Endodermal cell (in vitro differentiated cells): ENCODE results near the gene RUNX2. TPM values are rescaled to one million over a fixed set of nuclear protein-coding genes. Genes with fewer than 3 reads are reported as not detected.

Source experiments
- DNase-seq: peaks from one replicate; pipeline ENCODE4 v3.0.0-alpha.2; 2017
- H3K27ac ChIP-seq: 2 replicates; pipeline ENCODE4 v1.5.1; 2013; ENCODE audit warnings: mild to moderate bottlenecking, low read depth, low read length, moderate library complexity
- H3K27me3 ChIP-seq: 2 replicates; pipeline ENCODE4 v1.6.1; 2013; ENCODE audit warnings: mild to moderate bottlenecking, low read length, moderate library complexity; ENCODE audit not compliant: insufficient read depth, control insufficient read depth, poor library complexity, severe bottlenecking
- H3K36me3 ChIP-seq: 2 replicates; pipeline ENCODE4 v1.7.0; 2013; ENCODE audit warnings: mild to moderate bottlenecking, low read length, moderate library complexity; ENCODE audit not compliant: control insufficient read depth, insufficient read depth
- H3K4me1 ChIP-seq: one replicate; pipeline ENCODE4 v1.7.0; 2013; ENCODE audit warnings: low read length; ENCODE audit not compliant: control insufficient read depth, insufficient read depth
- H3K4me3 ChIP-seq: 2 replicates; pipeline ENCODE4 v1.5.1; 2013; ENCODE audit warnings: mild to moderate bottlenecking, low read length, moderate library complexity
- H3K9ac ChIP-seq: 2 replicates; pipeline ENCODE4 v1.6.1; 2013; ENCODE audit warnings: mild to moderate bottlenecking, low read length, moderate library complexity; ENCODE audit not compliant: poor library complexity, severe bottlenecking; ENCODE audit errors: extremely low read depth
- H3K9me3 ChIP-seq: 2 replicates; pipeline ENCODE4 v1.6.1; 2013; ENCODE audit warnings: mild to moderate bottlenecking, low read length, moderate library complexity; ENCODE audit not compliant: control insufficient read depth
- H3K27ac Mint-ChIP-seq: 2 replicates; pipeline ENCODE4 v1.8.0; 2020; ENCODE audit warnings: mixed read lengths
- H3K27me3 Mint-ChIP-seq: 2 replicates; pipeline ENCODE4 v1.8.0; 2021; ENCODE audit warnings: mild to moderate bottlenecking, mixed read lengths; ENCODE audit not compliant: insufficient read depth
- H3K36me3 Mint-ChIP-seq: 2 replicates; pipeline ENCODE4 v1.8.0; 2020; ENCODE audit warnings: low read depth, mixed read lengths
- H3K4me1 Mint-ChIP-seq: 2 replicates; pipeline ENCODE4 v1.8.0; 2020; ENCODE audit warnings: mixed read lengths
- H3K4me3 Mint-ChIP-seq: 2 replicates; pipeline ENCODE4 v1.8.0; 2020; ENCODE audit warnings: mild to moderate bottlenecking, moderate library complexity, mixed read lengths
- H3K9me3 Mint-ChIP-seq: 2 replicates; pipeline ENCODE4 v1.8.0; 2020; ENCODE audit warnings: mild to moderate bottlenecking, mixed read lengths
- WGBS, 2 experiments: methylation state at CpG; one replicate each; pipeline versions ENCODE4 v1.1.5 to v1.1.7; 2013; ENCODE audit warnings: missing lambda C conversion rate in 2 of 2, mixed read lengths in 1 of 2; ENCODE audit not compliant: insufficient coverage in 1 of 2, insufficient read length in 1 of 2; 5-methylcytosine and 5-hydroxymethylcytosine counted together
- total RNA-seq, 2 donors: library from RNA; stranded (reverse); fragmentation: NEBNext Ultra II Directional in 1 of 2; extraction: Animal tissue kit (Norgen Biotek cat#: 25700) in 1 of 2; gene quantifications; 2 replicates in 1 of 2; 3 replicates in 1 of 2; pipeline ENCODE4 v1.2.1, GENCODE V29; 2021
- TF ChIP-seq, protein P1 (sequence below): fragments of 200-600 bp; sonication (generic); conservative IDR thresholded peaks from 2 replicates; pipeline ENCODE4 v1.5.0; 2021; ENCODE audit warnings: antibody characterized with exemption, mild to moderate bottlenecking

RUNX2 gene
- total RNA-seq, 2 donors from 2014 or later = 0.18 to 0.26 TPM

- no peak overlapping the region for H3K4me3 Mint-ChIP-seq
- peaks cover 56% of the 10 kb centered on the region for H3K27me3 Mint-ChIP-seq
- DNase-seq = no peak
- WGBS, 2 experiments = 88% methylated on average over 2 of the region's 2 CpGs; no CpG with 5 or more reads in 1 of the 2 experiments
- H3K9ac ChIP-seq = no peak overlapping the region
- TF ChIP-seq, protein P1, sequence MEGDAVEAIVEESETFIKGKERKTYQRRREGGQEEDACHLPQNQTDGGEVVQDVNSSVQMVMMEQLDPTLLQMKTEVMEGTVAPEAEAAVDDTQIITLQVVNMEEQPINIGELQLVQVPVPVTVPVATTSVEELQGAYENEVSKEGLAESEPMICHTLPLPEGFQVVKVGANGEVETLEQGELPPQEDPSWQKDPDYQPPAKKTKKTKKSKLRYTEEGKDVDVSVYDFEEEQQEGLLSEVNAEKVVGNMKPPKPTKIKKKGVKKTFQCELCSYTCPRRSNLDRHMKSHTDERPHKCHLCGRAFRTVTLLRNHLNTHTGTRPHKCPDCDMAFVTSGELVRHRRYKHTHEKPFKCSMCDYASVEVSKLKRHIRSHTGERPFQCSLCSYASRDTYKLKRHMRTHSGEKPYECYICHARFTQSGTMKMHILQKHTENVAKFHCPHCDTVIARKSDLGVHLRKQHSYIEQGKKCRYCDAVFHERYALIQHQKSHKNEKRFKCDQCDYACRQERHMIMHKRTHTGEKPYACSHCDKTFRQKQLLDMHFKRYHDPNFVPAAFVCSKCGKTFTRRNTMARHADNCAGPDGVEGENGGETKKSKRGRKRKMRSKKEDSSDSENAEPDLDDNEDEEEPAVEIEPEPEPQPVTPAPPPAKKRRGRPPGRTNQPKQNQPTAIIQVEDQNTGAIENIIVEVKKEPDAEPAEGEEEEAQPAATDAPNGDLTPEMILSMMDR = no peak
- no peaks in the 10 kb centered on the region for H3K9me3 ChIP-seq
- peaks cover 34% of the 10 kb centered on the region for H3K27me3 ChIP-seq
- H3K36me3 ChIP-seq = no peaks in the 10 kb centered on the region
- H3K9me3 Mint-ChIP-seq = peaks cover 5% of the 10 kb centered on the region
- H3K36me3 Mint-ChIP-seq = no peaks in the 10 kb centered on the region
- H3K4me3 ChIP-seq = no peak overlapping the region
- no peaks in the 10 kb centered on the region for H3K4me1 ChIP-seq
- no peak overlapping the region for H3K27ac Mint-ChIP-seq
- H3K4me1 Mint-ChIP-seq = peaks cover 9% of the 10 kb centered on the region
- no peak overlapping the region for H3K27ac ChIP-seq
Measured at GRCh38 chr6:45398075-45398813, 70.1 kb downstream of the RUNX2 start.

GRCh38 chr6:45400021-45400420, 71.9 kb downstream of the RUNX2 start:
- Histone ChIP-seq H3K9me3 (no peaks in the 10 kb centered on the region), H3K27ac (no peak overlapping the region), H3K27me3 (peaks cover 34% of the 10 kb centered on the region), H3K36me3 (no peaks in the 10 kb centered on the region), H3K4me3 (no peak overlapping the region), H3K4me1 (no peaks in the 10 kb centered on the region), H3K9ac (no peak overlapping the region)
- H3K9me3 Mint-ChIP-seq = no peaks in the 10 kb centered on the region
- DNase-seq = no peak
- H3K4me1 Mint-ChIP-seq = peaks cover 9% of the 10 kb centered on the region
- WGBS, 2 experiments = 93% methylated on average over 2 of the region's 2 CpGs; no CpG with 5 or more reads in 1 of the 2 experiments
- TF ChIP-seq, protein P1 = no peak
- no peak overlapping the region for H3K4me3 Mint-ChIP-seq
- peaks cover 51% of the 10 kb centered on the region for H3K27me3 Mint-ChIP-seq
- H3K27ac Mint-ChIP-seq = no peak overlapping the region
- no peaks in the 10 kb centered on the region for H3K36me3 Mint-ChIP-seq

- Histone ChIP-seq H3K4me1 (no peaks in the 10 kb centered on the region), H3K36me3 (no peaks in the 10 kb centered on the region), H3K9ac (no peak overlapping the region), H3K9me3 (no peaks in the 10 kb centered on the region), H3K4me3 (no peak overlapping the region), H3K27ac (no peak overlapping the region), H3K27me3 (peaks cover 31% of the 10 kb centered on the region)
- no peak for DNase-seq
- TF ChIP-seq, protein P1 = no peak
- no peaks in the 10 kb centered on the region for H3K9me3 Mint-ChIP-seq
- peaks cover 51% of the 10 kb centered on the region for H3K27me3 Mint-ChIP-seq
- 83 to 93% methylated on average over 1 to 5 of the region's 5 CpGs for WGBS, 2 experiments
- no peaks in the 10 kb centered on the region for H3K36me3 Mint-ChIP-seq
- H3K4me1 Mint-ChIP-seq = no peaks in the 10 kb centered on the region
- no peak overlapping the region for H3K27ac Mint-ChIP-seq
- no peak overlapping the region for H3K4me3 Mint-ChIP-seq
Measured at GRCh38 chr6:45411959-45412358, 83.8 kb downstream of the RUNX2 start.
